Thoracic aorta (tissue), 2 donors: ENCODE measurements around the gene MLYCD. TPM values are rescaled to one million over a fixed set of nuclear protein-coding genes. Genes with fewer than 3 reads are reported as not detected.
A peak's percentile ranks its signal among the peaks of the same experiment; 100 is the strongest.

Experiments used
- ATAC-seq: fragments of 150-250 bp; one replicate; pipeline ENCODE4 v1.8.0; 2017; ENCODE audit warnings: low read depth; ENCODE audit not compliant: insufficient number of reproducible peaks, low FRiP score
- DNase-seq: peaks from one replicate; pipeline ENCODE4 v3.0.0-alpha.2; 2020; ENCODE audit warnings: low spot score
- H3K27ac ChIP-seq, 2 donors: fragments of 200-600 bp; sonication (generic); 1 replicate in 1 of 2; 2 replicates in 1 of 2; pipeline ENCODE4 v1.5.1; 2016; ENCODE audit warnings: mild to moderate bottlenecking in 2 of 2, moderate library complexity in 2 of 2
- H3K27me3 ChIP-seq: fragments of 200-600 bp; sonication (generic); replicated peaks from 2 replicates; pipeline ENCODE4 v1.6.0; 2016; ENCODE audit warnings: mild to moderate bottlenecking; ENCODE audit not compliant: insufficient read depth
- H3K36me3 ChIP-seq: fragments of 200-600 bp; sonication (generic); one replicate; pipeline ENCODE4 v1.5.1; 2016
- H3K4me1 ChIP-seq, 2 donors: fragments of 200-600 bp; sonication (generic); 1 replicate in 1 of 2; 2 replicates in 1 of 2; pipeline versions ENCODE4 v1.5.1 to v1.6.0; 2016; ENCODE audit warnings: low read depth in 2 of 2, mild to moderate bottlenecking in 1 of 2; ENCODE audit not compliant: control insufficient read depth in 1 of 2
- H3K4me3 ChIP-seq: fragments of 200-600 bp; sonication (generic); 2 replicates; pipeline ENCODE4 v1.5.1; 2016; ENCODE audit warnings: mild to moderate bottlenecking
- H3K9me3 ChIP-seq: fragments of 200-600 bp; sonication (generic); 2 replicates; pipeline ENCODE4 v1.5.1; 2016
- total RNA-seq, 2 donors: library from RNA; depleted of rRNA; stranded (reverse); fragments of >200 nt; gene quantifications; one replicate each; pipeline versions ENCODE4 v1.1.0 to v1.2.3, GENCODE V29; 2016
- TF ChIP-seq, protein P1 (sequence below): fragments of 200-600 bp; sonication (generic); IDR thresholded peaks from one replicate; pipeline ENCODE4 v1.5.1; 2019; ENCODE audit warnings: antibody characterized with exemption

Gene MLYCD
- total RNA-seq, 2 donors from 2014 or later = 14.1 to 23.6 TPM

DNA sequence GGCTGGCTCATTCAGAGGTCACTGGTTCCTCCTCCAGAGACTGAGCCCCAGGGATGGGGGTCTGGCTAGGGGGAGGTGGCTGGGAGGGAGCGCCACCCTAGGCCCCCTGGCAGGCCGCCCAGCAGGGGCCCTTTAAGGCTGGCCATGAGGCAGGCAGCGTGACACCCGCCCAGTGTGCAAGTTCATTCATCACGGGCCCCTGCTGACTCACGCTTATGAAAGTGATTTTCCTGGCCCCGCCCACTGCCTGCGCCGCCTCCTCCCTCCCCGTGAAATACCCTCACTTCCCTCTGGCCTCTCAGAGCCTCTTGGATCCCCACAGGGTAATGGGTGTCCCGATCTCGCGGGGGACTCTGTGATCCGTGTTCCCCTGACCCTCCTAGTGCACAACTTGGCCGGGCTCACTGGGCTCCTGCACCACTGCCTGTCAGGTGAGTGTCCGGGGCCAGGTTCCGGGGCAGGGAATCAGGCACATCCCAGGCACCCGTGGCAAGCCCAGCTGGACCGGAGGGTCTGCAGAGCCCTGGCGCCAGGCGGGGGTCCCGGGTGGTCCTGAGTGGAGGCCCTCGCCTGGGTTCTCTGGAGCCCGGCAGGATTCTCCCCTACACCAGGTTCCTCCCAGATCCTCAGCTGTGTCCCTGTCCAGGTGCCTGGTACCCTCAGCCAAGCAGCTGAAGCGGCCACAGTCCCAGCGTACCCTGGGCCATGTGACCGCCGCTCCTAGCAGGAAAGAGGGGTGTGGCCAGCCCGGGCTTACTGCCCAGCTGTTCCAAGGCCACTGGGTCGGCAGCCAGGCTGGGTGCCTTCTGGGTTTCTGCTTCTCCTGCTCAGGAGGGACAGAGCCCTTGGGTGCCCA lies 54.3 kb downstream of the MLYCD start, which contains the start of gene OSGIN1:
Gene OSGIN1, plus strand, starts transcription at position 301 of the 856 bp plus-strand sequence. CDS start 4,432 bp downstream, outside the sequence.
- TF ChIP-seq, protein P1, sequence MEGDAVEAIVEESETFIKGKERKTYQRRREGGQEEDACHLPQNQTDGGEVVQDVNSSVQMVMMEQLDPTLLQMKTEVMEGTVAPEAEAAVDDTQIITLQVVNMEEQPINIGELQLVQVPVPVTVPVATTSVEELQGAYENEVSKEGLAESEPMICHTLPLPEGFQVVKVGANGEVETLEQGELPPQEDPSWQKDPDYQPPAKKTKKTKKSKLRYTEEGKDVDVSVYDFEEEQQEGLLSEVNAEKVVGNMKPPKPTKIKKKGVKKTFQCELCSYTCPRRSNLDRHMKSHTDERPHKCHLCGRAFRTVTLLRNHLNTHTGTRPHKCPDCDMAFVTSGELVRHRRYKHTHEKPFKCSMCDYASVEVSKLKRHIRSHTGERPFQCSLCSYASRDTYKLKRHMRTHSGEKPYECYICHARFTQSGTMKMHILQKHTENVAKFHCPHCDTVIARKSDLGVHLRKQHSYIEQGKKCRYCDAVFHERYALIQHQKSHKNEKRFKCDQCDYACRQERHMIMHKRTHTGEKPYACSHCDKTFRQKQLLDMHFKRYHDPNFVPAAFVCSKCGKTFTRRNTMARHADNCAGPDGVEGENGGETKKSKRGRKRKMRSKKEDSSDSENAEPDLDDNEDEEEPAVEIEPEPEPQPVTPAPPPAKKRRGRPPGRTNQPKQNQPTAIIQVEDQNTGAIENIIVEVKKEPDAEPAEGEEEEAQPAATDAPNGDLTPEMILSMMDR = no peak
- Histone ChIP-seq H3K36me3 (peaks cover 1% of the 10 kb centered on the region), H3K27ac (peak within 1 kb of the TSS; percentile 91 to 94), H3K4me1 (peaks cover 14 to 36% of the 10 kb centered on the region in 2 donors), H3K27me3 (no peaks in the 10 kb centered on the region), H3K4me3 (peak within 1 kb of the TSS; percentile 83), H3K9me3 (no peaks in the 10 kb centered on the region)
- peak; percentile 92 for DNase-seq
- ATAC-seq = peak; percentile 97

DNA sequence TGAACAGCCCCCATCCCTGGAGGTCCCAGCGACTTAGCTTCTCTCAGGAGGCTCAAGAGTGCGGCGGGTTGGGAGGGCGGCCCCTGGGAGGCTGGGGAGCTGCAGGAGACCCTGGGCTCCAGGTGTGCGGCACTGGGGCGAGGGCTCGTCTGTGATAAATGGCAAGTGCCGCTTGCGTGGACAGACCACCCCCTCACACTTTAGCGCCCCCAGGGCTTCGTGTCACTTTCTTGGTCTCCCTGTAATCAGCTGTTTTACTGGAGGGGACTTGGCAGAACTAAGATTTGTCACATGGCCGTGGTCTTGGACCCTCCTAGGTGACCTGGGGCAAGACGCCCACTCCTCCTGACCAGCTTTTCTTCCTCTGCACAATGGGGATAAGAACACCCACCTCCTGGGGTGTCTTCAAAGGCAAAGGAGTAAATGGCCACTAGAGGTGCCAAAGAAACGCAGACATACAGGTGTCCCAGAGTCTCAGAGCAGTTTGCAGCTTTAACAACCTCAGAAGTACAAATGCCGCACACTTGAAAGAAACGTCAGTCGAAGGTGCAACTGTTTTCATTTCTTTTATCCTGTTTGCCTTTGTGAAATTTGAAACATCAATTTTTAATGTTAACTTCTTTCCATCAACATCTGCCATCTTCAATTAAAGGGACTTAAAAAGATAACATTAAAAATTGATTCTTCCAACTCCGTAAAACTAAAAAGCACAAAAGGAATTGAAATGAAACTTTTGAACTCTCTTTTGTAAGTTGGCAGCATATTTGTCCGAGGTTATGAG lies 55.1 kb downstream of the MLYCD start:
- ATAC-seq (no peak), DNase-seq (no peak)
- Histone ChIP-seq H3K4me3 (peak overlapping the region; percentile 83), H3K4me1 (peaks cover 14 to 36% of the 10 kb centered on the region in 2 donors), H3K27me3 (no peaks in the 10 kb centered on the region), H3K9me3 (no peaks in the 10 kb centered on the region), H3K36me3 (peaks cover 8% of the 10 kb centered on the region), H3K27ac (peak overlapping the region; percentile 91 to 94)
- TF ChIP-seq, protein P1 = no peak

DNA sequence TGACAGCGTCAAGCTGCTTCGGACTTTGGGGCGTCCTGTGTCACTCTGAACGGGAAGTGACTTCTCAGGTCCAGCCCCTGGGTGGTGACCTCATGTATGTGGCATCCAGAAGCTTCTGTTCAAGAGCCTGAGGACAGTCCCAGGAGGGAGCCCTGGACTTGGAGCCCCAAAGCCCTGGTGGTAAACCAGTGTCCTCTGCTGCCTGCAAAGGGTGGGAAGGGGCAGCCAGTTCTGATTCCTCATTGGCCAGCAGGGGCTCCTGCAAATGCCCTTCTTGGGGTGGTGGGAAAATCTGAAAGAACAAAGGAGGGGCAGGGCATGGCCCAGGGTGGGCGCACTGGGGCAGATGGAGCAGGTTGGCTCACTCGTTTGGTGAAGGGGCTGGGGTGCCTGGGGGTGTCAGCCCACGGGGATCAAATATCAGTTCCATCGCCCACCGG lies 55.7 kb downstream of the MLYCD start:
- peaks cover 13% of the 10 kb centered on the region for H3K36me3 ChIP-seq
- H3K27me3 ChIP-seq = no peaks in the 10 kb centered on the region
- no peaks in the 10 kb centered on the region for H3K9me3 ChIP-seq
- H3K4me3 ChIP-seq = peak overlapping the region; percentile 83
- peak; percentile 25 for DNase-seq
- peak overlapping the region; percentile 91 to 94 for H3K27ac ChIP-seq
- peak; percentile 69 for ATAC-seq
- TF ChIP-seq, protein P1 = no peak
- H3K4me1 ChIP-seq = peaks cover 14 to 36% of the 10 kb centered on the region in 2 donors

DNA sequence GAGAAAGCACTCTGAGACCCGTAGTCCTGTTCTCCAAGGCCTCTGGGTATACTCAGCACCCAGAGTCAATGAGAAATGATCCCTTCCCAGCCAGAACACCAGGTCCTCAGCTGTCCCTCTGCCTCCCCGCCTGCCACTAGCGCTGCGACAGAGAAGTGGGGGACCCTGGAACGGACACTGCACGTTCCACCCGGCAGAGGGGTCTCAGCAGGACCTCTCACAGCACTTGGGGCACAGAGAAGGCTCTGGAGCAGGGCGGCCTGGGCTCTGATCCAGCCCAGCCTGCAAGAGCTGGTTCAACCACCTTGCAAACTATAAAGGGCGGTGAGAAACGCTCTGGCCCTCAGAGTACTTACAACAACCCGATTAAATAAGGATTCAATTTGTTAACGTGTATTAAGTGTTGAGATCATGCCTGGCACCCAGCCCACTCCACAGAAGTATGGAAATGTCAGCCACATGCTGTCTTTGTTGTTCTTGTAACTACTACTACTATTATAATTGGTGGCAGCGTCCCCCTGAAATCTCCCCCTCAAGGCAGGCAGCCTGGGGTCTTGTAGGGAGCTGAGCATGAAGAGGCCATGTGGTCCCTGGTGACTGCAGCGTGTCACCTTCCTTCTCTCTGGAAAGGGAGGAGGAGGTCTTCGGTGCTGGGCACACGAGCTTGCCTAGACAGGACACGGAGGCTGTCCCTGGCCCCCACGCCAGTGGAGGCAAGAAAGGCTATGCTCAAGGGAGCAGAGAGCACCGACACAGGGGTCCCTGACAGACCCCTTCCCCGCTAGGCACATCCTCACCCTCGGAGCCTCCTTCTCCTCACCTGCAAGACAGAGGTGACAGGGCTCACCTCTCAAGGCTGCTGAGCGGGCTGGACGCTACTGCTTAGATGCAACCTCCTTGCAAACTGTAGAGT lies 56.6 kb downstream of the MLYCD start:
- Histone ChIP-seq H3K27me3 (no peaks in the 10 kb centered on the region), H3K27ac (peak overlapping the region; percentile 91 to 94), H3K4me1 (peaks cover 14 to 36% of the 10 kb centered on the region in 2 donors), H3K4me3 (peak overlapping the region; percentile 83), H3K9me3 (no peaks in the 10 kb centered on the region), H3K36me3 (peaks cover 21% of the 10 kb centered on the region)
- no peak for DNase-seq
- TF ChIP-seq, protein P1 = no peak
- ATAC-seq = no peak
